ENCODE data around the gene ANKRD61.

DNA sequence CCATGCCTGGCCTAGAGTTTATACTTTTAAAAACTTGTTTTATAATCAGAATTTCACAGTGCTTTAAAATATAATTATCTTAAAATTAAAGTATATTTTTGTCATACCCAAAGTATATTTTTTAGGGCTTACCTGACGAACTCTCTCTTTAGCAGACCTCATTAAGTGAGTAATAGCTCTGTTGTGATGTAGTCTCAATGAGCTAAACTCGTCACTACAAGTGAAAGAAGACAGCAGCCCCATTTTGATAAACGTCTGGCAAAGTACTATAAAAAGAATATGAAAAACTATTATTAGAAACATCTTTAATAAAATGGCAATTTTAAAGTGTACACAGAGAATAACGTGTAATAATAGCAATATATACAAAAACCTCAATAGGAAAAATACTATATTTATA lies 18.6 kb downstream of the ANKRD61 start:
- TF ChIP-seq, protein P1, sequence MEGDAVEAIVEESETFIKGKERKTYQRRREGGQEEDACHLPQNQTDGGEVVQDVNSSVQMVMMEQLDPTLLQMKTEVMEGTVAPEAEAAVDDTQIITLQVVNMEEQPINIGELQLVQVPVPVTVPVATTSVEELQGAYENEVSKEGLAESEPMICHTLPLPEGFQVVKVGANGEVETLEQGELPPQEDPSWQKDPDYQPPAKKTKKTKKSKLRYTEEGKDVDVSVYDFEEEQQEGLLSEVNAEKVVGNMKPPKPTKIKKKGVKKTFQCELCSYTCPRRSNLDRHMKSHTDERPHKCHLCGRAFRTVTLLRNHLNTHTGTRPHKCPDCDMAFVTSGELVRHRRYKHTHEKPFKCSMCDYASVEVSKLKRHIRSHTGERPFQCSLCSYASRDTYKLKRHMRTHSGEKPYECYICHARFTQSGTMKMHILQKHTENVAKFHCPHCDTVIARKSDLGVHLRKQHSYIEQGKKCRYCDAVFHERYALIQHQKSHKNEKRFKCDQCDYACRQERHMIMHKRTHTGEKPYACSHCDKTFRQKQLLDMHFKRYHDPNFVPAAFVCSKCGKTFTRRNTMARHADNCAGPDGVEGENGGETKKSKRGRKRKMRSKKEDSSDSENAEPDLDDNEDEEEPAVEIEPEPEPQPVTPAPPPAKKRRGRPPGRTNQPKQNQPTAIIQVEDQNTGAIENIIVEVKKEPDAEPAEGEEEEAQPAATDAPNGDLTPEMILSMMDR (IDR thresholded peaks at IDR 0.05), result no peak
- no peak for TF ChIP-seq POLR2A (IDR thresholded peaks at IDR 0.05)
